NCI-H1092 (cell line): ENCODE results near the gene ATXN7L3.
A peak's percentile ranks its signal among the peaks of the same experiment; 100 is the strongest.

ENCODE experiments used
- DNase-seq: peaks from one replicate; lab custom pipeline; 2025; lab: John Stamatoyannopoulos, UW

ATXN7L3 gene

DNA sequence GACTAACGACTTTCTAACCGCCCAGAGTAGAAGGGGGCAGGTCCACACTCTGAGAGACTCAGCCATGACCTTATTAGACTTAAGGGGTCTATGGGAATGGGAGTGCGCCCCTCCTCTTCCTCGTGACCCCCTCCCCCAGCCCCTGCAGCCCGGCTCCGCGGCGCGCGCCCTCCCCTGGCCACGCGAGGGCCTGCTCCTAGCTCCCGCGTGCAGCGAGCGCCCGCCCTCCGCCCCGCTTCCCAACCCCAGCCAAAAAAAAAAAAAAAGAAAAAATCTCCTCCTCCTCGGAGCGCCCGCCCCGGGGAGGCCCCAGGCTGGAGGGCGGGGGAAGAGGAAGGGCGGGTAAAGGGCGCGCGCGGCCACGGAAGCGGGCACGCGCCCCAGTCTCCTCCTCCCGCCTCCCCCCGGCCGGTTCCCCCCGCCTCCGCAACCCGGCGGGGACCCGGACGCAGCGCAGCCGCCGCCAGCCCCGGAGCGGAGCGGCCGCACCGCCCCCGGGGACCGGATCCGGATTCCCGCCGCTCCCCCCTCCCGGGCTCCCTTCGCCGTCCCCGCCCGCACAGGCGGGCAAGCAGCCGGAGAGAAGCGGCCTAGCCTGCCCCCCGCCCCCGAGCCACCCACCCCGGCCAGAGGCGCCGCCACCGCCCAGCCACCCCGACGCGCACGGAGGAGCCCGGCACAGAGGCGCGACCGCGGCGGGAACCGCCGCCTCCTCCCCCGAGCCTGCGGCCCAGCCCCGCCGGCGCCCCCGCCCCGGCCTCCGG, 18.8 kb upstream of the ATXN7L3 start:
- peak; percentile 94 for DNase-seq

DNA sequence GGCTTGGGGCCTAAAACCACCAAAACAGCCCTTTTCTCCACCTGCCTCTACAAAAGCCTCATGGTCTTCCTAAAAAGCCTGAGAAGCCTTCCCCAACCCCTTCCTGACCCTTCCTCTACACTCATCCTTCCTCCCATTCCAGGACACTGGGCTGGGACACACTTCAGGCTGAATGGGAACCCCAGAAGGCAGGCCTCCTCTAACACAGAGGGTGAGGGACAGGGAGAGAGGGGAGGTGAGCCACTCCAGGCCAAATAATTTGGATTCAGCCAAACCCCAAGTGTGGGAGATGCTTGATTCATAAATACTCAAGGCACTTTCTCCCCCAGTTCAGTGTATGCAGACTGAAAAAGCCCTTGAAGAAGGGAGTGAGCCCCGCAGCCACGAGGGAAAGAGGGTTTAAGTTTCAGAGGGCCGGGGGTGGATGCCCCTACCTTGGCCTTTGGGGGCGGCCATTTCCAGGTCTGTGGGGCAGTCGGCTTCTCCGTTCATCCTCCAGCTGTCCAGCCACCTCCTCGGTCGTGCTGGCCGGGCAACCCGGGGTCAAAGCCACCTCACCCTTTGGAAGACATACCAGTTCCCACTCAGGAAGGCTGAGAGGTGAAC, 18.2 kb upstream of the ATXN7L3 start:
- no peak for DNase-seq

DNA sequence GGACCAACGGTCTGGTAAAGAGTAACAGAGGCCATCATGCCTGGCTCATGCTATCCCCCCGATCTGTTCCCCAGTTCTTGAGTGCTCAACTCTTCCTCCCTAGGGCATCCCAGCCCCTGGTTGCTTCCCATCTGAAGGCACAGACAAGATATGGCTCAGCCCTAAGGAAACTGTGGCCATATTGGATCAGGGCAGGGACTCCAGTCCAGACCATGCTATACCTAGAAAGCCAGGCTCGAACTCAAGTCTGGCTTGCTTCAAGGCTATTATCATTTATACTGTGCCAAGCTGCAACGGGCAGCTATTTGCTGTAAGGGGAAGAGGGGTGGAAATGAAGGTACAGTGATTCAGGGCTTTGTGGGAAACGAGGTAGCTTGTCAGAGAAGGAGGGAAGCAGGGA, 17.0 kb upstream of the ATXN7L3 start:
- no peak for DNase-seq

DNA sequence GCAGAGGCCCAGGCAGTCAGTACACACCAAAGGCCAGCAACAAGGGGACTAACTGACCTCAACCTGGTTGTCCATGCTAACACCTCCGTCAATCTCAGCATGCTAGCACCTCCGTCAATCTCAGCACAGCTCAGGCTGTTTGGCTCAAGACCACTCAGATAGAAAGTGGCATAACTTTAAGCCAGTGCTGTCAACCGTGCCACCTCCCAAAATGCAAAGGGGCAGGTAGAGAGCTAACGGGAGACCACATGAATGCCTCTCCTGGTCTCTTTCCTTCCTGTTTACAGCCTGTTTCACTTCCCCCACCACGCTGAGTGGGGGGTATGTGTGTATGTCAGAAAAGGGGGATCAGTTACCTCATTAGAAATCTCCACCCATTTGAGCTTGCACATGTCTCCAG, 16.5 kb upstream of the ATXN7L3 start:
- no peak for DNase-seq

DNA sequence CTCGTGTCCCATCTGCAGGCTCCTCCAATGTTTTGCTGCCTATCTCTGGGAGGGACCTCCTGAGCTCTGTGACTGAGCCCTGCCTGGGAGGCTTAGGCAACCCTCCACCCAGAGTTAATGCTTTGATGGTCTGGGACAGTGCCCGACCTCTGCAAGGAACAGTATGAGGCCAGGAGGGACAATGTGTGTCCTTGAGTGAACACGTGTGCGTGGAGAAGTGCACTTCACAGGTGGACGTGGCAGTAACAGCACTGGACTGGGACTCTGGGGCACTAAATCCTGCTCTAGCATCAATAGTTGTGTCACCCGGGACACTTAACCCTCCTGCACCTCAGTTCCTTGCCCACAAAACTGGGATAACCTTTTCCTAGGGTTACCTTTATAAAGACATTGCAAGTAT, 15.2 kb upstream of the ATXN7L3 start:
- DNase-seq = no peak

DNA sequence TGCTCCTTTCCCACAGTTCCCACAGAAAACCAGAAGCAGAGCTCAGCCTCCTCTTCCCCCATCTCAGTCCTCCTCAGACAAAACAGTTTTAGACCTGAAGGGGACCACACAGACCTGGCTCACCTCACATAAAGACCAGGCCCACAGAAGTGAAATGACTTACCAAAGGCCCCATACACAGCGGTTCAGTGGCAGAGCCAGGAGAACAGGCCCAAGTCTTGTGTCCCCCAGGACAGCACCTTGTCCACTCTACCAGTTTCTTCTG, 14.5 kb upstream of the ATXN7L3 start:
- DNase-seq = no peak

DNA sequence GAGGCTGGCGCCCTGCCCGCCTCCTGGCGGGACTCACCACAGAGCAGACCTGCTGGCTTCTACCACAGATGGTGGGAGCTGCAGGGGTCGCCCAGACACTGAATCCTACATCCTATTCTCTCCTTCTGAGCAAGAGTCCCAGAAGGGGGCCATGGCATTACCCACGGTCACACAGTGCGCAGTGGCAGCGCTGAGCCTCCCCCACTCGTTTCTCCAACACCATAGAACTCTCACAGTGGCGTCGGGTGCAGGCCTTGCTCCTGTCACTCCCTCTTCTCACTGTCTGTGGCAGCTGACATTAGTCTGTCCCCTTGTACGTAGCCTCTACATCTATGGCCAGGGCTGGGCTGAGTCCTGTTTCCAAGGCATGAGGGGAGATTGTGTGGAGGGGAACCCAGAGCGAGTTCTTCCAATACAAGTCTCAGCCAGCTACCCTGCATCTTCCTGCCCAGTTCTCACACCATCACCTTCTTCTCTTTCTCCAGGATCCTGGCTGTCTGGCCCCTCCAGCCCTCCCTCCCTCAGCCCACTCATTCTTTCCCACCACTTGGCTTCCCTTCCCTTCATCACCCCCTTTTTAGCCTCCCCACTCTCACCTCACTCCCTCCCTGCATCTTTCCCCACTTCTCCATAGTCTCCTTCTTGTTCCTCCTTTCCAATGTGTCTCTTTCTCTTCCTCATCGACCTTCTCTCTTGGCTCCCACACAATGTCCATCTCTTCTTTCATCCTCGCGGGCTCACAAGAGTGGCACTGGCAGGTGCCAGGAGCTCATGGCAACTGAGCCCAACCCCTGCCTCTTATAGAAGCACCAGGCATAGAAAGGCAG, 13.9 kb upstream of the ATXN7L3 start:
- no peak for DNase-seq

DNA sequence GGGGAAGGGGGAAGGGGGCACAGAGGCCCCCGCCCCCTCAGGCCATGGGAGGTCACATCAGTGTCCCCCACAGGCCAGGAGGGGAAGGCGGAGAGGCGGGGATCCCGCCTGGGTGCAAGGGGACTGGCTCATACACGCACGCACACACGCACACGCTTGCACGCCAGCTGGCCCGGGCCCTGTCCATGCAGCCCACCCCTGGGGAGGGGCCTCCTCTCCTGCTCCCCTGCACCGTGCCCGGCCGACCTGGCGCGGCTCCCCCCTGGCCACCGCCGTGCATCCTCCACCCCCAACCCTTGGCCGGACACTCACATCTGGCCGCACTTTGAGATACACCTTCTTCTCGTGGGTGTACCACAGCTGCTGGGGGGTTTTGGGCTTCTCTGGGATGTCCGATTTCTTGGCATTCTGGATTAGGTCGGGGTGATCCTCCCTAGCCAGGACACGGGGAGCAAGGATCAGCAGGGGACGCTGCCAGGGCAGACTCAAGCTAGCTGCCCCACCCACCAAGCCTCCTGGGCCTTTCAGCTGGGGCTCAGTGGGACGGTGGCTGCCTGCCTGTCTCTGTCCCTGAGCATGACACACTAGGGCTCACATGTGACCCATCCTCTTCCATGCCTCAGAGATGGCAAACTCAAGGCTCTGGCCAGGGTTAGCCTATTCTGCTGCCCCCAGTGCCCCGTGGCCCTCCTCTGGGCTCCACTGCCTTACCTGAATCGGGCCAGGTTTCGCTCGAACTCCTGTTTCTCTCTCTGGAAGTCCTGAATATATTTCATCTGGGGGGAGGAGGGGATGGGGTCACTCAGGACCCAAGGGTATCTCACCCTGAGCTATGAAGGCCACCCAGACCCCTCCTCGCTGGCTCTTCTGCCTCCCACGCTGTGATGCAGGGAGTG, 13.1 kb upstream of the ATXN7L3 start:
- no peak for DNase-seq

DNA sequence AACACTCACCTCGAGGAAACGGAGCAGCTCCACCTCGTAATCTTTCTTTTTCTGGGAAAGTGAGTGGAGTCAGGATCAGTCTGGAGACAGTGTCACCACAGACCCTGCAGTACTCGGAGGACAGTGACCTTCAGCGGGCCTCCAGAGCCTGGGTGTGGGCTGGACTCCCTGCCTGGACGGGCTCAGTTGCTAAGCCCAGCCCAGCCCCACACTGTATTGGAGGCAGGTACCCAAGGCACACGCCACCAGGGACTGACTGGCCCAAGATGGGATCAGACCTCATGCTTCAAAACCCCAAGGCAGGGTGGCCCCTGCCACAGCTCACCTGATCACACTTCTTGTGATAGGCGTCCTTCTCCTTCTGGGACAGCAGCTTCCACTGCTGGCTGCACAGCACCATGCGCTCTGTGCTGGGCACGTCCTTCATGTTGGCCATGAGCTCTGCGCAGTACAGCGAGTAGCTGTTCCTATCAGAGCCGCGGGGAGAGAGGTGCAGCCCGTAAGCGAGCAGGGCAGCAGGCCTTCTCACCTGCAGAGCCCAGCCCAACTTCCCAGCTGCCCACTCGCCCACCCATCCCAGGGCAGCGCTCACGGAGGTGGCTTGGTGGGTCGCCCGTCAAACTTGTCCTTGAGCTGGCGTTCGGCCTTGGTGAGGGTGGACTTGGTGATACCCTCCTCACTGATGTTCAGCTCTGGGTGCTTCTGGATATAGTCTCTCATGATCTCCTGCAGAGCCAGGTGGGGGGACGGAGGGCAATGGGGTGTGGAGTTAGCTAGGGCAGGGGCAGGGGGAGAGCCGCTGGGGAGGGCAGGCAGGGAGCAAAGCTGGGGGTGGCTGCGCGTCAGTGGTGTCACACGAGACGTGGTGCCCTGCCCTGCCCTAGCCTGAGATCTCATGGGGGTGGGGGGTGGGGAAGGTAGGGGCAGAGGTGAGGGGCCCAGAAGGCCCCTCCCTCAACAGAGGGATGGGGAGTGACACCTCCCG, 11.9 kb upstream of the ATXN7L3 start:
- DNase-seq = no peak

DNA sequence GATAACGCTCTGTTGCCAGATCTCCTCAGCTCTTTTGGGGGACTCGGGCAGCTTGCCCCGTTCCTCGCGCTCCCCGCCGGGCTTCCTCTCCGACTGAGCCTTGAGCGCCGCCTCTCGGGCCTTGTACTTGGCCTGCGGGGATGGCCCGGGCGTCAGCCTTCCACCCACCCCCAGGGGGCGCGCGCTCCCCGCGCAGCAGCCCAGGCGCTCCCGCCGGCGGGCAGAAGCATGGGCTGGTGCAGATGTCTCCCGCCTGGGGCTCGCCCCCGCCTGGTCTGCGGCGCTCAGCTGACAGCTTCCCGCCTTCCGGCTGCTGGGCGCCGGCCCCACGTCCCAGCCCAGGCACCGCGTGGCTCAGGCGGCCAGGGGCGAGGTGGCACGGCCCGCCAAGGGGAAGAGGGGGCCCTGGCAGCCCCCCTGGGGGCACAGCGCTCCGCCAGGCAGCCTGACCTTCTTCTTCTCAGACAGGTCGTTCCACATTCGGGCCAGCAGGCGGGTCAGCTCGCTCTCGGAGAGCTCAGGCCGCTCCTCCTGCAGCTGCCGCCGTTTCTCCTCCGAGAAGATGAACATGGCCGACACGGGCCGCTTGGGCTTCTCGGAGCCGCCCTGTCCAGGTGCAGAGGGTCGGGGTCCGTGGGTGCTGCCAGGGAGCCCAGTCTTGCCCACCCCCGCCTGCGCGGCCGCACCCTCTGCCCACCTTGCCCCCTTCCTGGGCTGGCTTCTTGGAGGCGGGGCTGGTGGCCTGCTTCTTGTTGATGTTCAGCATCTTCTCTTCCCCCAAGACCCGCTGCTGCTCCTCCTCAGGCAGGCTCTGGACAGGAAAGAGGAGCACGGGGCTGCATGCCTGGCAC, 10.9 kb upstream of the ATXN7L3 start:
- peak; percentile 51 for DNase-seq

DNA sequence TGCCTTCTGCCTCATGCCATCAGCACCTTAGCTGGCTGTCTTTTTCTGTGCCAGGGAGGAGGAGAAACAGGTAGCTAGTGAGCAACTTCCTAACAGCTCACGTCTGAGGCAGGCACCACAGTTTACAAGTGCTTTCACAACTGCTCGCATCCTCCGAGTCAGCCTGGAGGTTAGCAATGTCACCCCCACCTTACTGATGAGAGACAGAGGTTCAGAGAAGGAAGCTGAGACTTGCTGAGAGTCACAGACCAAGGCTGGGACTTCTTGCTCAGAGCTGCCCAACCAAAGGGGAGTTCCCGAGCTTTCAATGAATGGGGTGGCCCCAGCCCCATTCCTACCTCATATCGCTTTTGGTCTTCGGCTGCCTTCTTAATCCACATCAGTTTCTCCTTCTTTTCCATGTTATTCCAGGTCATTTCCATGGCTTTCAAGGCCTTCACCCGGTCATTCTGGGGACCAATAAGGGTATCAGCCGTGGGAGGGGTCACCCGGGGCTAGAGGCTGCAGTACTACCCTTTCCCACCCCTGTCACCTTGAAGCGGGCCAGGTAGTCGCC, 10.2 kb upstream of the ATXN7L3 start:
- DNase-seq = no peak

DNA sequence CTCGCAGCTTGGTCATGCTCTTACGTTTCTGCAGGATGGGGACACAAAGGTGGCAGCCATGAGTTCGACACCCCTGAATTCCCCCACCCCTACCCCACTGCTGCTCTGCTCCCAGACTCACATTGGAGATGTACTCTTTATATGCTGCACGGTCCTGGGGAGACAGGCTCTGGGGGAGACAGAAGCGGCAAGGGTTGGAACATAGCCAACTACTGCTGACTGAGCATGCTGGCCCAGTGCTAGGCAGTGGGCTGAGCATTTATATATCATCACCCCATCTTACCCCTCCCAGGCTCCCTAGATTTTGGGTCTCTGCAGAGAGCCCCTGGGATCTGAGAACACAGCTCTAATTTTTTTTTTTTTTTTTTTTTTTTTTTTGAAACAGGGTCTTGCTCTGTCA, 8.1 kb upstream of the ATXN7L3 start:
- no peak for DNase-seq

DNA sequence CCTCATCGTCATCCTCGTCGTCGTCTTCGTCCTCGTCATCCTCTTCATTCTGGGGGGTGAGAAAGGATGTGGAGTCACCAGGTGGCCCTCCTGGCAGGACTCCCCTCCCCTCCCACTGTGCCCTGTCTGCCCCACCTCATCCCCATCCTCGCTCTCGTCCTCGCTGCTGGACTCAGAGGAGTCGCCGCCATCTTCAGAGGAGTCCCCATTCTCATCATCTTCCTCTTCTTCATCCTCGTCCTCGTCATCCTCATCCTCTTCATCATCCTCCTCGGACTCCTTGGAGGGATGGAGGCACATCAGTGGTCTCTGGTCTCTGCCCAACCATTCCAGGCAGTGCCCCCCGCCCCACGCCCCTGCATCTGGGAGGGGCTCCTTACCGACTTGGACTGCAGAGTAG, 7.6 kb upstream of the ATXN7L3 start:
- no peak for DNase-seq

DNA sequence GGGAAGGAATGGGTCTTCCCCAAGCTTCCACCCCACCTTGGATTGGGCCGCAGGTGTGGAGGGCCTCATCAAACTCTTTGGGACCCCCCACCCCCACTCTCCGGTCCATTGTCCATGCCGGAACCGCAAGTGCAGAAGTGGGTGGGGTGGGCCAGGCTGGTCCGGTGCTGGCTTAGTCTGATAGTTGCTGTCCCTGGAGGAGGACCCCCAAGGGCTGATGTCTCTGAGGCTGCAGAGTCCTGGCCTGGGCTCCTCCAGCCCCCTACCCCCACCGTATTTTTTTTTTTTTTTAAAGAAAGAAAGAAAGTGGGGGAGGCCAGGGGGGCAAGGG, 7.1 kb upstream of the ATXN7L3 start:
- DNase-seq = no peak

DNA sequence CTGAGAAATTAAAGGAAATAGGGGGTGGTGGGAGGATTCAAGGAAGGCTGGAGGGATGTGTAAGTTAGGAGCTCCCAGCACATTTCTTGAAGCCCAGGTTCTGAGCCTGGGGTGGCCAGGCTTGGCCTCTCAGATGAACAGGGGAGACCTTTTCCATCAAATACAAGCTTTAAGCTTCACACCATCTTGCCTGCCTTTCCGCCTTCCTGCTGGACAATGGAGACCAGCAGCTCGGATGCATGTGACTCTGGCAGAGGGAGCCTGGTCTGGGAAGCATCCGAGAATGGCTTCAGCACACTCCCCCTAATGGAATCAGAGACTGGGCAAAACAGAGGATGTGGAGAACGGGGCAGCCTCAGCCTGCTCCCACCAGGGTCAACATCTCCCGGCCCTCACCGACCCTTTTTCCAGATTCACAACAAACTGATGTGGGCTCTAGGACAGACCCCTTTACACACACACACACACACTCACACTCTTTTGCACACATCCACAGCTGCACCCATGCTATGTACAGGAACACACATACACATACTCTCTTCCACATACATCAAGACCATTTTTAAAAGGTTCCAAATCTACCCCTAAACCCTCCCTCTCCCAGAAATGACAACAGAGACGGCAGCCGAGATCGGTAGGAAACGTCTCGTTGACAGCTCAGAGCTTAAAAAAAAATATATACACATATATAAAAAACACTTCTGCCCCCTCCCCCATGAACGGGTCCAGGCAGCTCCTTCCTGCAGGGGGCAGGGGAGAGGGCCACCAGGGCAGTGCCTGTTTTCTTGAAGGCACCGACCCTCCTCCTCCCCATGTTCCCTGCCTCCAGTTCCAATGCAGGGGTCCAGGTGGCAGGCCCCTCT, 6.5 kb upstream of the ATXN7L3 start:
- no peak for DNase-seq

DNA sequence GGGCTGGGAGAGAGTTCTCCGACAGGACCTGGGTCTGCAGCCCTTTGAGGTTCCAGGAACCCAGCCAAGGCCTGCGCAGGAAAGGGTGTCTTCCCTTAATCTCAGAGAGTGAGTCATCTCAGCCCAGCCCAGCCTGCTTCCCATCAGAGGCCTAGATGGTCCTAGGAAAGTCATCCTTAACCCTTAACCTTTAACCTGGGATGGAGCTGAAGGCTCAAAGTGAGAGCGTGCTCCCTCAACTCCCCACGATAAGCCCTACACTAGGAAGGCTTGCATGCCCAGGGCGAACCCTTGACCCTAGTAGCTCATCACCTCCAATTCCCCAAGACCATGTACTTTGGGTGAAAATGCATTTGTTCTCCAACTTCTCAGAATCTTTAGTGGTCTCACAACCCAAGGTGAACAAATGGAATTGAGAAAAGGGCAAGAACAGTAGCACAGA, 4.8 kb upstream of the ATXN7L3 start:
- DNase-seq = no peak

DNA sequence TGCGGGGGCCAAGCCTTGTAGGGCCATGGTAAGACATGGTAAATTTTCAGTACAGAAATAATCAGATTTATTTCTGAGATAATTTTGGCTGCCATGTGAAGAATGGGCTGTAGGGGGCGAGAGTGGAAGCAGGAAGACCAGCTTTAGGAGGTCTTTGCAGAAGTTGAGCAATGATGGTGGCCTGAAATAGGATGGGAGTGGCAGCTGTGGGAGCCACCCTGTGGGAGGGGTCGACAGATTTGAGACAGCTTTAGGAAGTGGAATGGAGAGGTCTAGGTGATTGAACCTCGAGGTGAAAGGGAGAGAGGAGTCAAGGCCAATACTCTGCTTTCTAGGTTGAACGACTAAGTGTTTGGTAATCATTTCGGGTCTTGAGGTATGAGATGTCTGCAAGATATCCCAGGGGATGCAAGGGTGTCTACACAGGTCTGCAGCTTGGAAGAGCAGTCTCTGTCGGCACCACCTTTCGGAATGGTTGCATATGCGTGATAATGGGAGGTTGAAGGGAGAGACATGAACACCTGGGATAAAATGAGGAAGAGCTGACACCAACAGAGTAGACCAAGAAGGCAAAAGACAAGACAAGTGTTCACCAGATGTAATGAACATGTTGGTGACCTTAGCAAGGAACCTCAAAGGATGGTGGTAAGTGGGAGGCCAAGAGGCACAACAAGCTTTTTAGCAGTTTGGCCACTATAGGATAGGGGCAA, 4.2 kb upstream of the ATXN7L3 start:
- DNase-seq = peak; percentile 15

DNA sequence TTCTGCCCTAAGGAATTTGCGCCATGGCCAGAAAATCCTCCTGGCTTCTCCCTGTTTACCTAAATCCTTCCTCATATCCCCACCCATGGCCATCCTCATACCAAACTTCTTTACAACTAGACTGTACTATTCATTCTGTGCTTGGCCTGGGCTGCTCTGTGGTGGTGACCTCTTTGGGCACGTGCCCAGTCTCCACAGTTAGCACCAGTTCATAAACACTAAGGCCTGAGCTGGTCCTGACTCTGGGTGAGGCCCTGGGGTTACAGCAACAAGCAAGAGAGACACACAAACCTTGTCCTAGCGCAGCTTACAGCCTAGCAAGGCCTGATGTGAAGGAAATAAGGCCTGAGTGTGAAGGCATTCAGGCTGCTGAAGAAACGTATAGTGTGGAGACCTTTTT, 3.1 kb upstream of the ATXN7L3 start:
- no peak for DNase-seq
